GM12878 (cell line): ENCODE data around the gene LCN1. TPM values are rescaled to one million over a fixed set of nuclear protein-coding genes. Genes with fewer than 3 reads are reported as not detected.

Source experiments
- ATAC-seq: fragments of 200-7000 bp; cut with Tn5 transposase; 3 replicates; pipeline ENCODE4 v1.9.1; 2020; ENCODE audit warnings: mild to moderate bottlenecking, moderate library complexity
- BruUV-seq: library from RNA; stranded (reverse); fragments of 400-500 nt; replicated peaks from 2 replicates; lab custom pipeline; 2021; lab: Mats Ljungman, UMichigan
- CTCF ChIA-PET: fragments of 300-600 bp; sonication (Branson Sonifier 250); formaldehyde crosslinking; extraction: SDS; loops from one replicate; lab custom pipeline; 2021; ENCODE audit warnings: inconsistent platforms; lab: Yijun Ruan, JAX
- POLR2A ChIA-PET: fragments of 350-600 bp; formaldehyde crosslinking; extraction: SDS; loops from one replicate; lab custom pipeline; 2021; ENCODE audit warnings: inconsistent platforms; lab: Charles Lee
- RAD21 ChIA-PET: fragments of 300-600 bp; sonication (Branson Sonifier 250); formaldehyde crosslinking; loops from one replicate; lab custom pipeline; 2023; ENCODE audit warnings: antibody characterized with exemption; ENCODE audit not compliant: unreplicated experiment; lab: Charles Lee
- SMC1A ChIA-PET: fragments of 300-600 bp; sonication (Branson Sonifier 250); formaldehyde crosslinking; loops from one replicate; lab custom pipeline; 2023; ENCODE audit not compliant: unreplicated experiment, uncharacterized antibody; lab: Charles Lee
- DNase-seq: peaks from one replicate; pipeline ENCODE4 v3.0.0-alpha.2; 2011; ENCODE audit warnings: low read depth, low spot score
- FAIRE-seq: peaks from 3 replicates; lab custom pipeline; 2011; peaks lifted over from hg19 to GRCh38; lab: Jason Lieb, UNC
- H2AFZ ChIP-seq: 2 replicates; pipeline ENCODE4 v1.6.0; 2011; ENCODE audit warnings: low read depth, low read length, control low read depth; ENCODE audit not compliant: control insufficient read depth
- H3K27ac ChIP-seq: 2 replicates; pipeline ENCODE4 v1.5.1; 2011; ENCODE audit warnings: control low read depth; ENCODE audit not compliant: control insufficient read depth, insufficient read depth
- H3K27me3 ChIP-seq, 2 experiments: replicated peaks in 1 of 2; 2 replicates each; pipeline versions ENCODE4 v1.6.0 to v1.6.1; 2011; ENCODE audit warnings: low read length in 1 of 2; ENCODE audit not compliant: control insufficient read depth in 2 of 2, insufficient read depth in 2 of 2
- H3K36me3 ChIP-seq, 2 experiments: 2 replicates each; pipeline ENCODE4 v1.5.1; 2011; ENCODE audit warnings: low read length in 1 of 2; ENCODE audit not compliant: control insufficient read depth in 2 of 2, insufficient read depth in 2 of 2
- H3K4me1 ChIP-seq: 2 replicates; pipeline ENCODE4 v1.6.1; 2011; ENCODE audit warnings: mild to moderate bottlenecking, low read length, moderate library complexity, mixed read lengths; ENCODE audit not compliant: control insufficient read depth, insufficient read depth
- H3K4me2 ChIP-seq: 2 replicates; pipeline ENCODE4 v1.6.0; 2011; ENCODE audit warnings: control low read depth; ENCODE audit not compliant: control insufficient read depth, insufficient read depth
- H3K4me3 ChIP-seq: fragments of 200-600 bp; sonication (generic); 2 replicates; pipeline ENCODE4 v1.5.1; 2016
- H3K79me2 ChIP-seq: 2 replicates; pipeline ENCODE4 v1.6.0; 2011; ENCODE audit warnings: low read length; ENCODE audit not compliant: control insufficient read depth, insufficient read depth
- H3K9ac ChIP-seq: 2 replicates; pipeline ENCODE4 v1.8.0; 2011; ENCODE audit warnings: low read length, control low read depth, mixed read lengths; ENCODE audit not compliant: control insufficient read depth, insufficient read depth
- H3K9me3 ChIP-seq: replicated peaks from 3 replicates; pipeline ENCODE4 v1.5.1; 2011; ENCODE audit warnings: mild to moderate bottlenecking, low read length; ENCODE audit not compliant: control insufficient read depth, insufficient read depth
- H4K20me1 ChIP-seq: 2 replicates; pipeline ENCODE4 v1.6.0; 2011; ENCODE audit not compliant: control insufficient read depth, insufficient read depth
- ESRRA ChIP-seq: IDR thresholded peaks from 2 replicates; pipeline ENCODE4 v1.6.1; 2012; ENCODE audit warnings: mild to moderate bottlenecking, low read length, improper control_type of control experiment
- EZH2 ChIP-seq: IDR thresholded peaks from 2 replicates; pipeline ENCODE4 v1.6.1; 2012; ENCODE audit warnings: low read depth, mild to moderate bottlenecking, control low read depth, inconsistent platforms, low read length, borderline replicate concordance; ENCODE audit not compliant: control insufficient read depth
- HCFC1 ChIP-seq: fragments of 150-350 bp; IDR thresholded peaks from 2 replicates; pipeline ENCODE4 v1.6.1; 2014; ENCODE audit warnings: low read length
- IKZF2 ChIP-seq, 2 experiments: fragments of 450-650 bp; IDR thresholded peaks; 2 replicates each; pipeline ENCODE4 v1.6.1; 2017; ENCODE audit warnings: mild to moderate bottlenecking in 2 of 2, moderate library complexity in 2 of 2
- SPI1 ChIP-seq: IDR thresholded peaks from 2 replicates; pipeline ENCODE4 v1.6.1; 2011; ENCODE audit warnings: low read depth, mild to moderate bottlenecking, low read length, moderate library complexity, borderline replicate concordance; ENCODE audit not compliant: insufficient read depth
- SREBF2 ChIP-seq: IDR thresholded peaks from 2 replicates; pipeline ENCODE4 v1.6.1; 2012; ENCODE audit warnings: mild to moderate bottlenecking, low read length
- YY1 ChIP-seq: IDR thresholded peaks from 2 replicates; pipeline ENCODE4 v1.6.1; 2011; ENCODE audit warnings: low read depth, mild to moderate bottlenecking, low read length
- ZNF24 ChIP-seq: fragments of 450-650 bp; IDR thresholded peaks from 2 replicates; pipeline ENCODE4 v1.6.1; 2017; ENCODE audit warnings: antibody characterized with exemption, mild to moderate bottlenecking
- ZZZ3 ChIP-seq: IDR thresholded peaks from 2 replicates; pipeline ENCODE4 v1.6.1; 2011; ENCODE audit warnings: low read depth; ENCODE audit not compliant: control insufficient read depth, insufficient read length
- WGBS: methylation state at CpG from one replicate; pipeline ENCODE4 v1.1.6; 2016; ENCODE audit warnings: low lambda C conversion rate; ENCODE audit not compliant: insufficient replicate concordance, insufficient coverage; ENCODE audit errors: missing lambda C conversion rate; 5-methylcytosine and 5-hydroxymethylcytosine counted together
- in situ Hi-C: fragments of 300-500 bp; cut with MboI; formaldehyde crosslinking; loops from 9 replicates; pipeline ENCODE4 v1.14.3; 2018; ENCODE audit warnings: mixed read lengths
- intact Hi-C: fragments of 100-400 bp; cut with micrococcal nuclease; formaldehyde crosslinking; loops from one replicate; pipeline ENCODE4 v1.14.2; 2022; ENCODE audit not compliant: unreplicated experiment
- polyA plus RNA-seq, 11 experiments: library from polyadenylated mRNA; depleted of rRNA in 4 of 11; unstranded in 6 of 11; stranded (reverse) in 5 of 11; fragments of >200 nt; fragmentation: Nextera tagmentation in 4 of 11; fragmentation: Illumina TruSeq in 1 of 11; extraction: Ambion mirVana in 4 of 11; extraction: Trizol in 1 of 11; gene quantifications; 1 replicate in 1 of 11; 2 replicates in 10 of 11; pipeline versions ENCODE4 v1.2.1 to v1.2.3, GENCODE V29; 2011 to 2016; ENCODE audit warnings: inconsistent platforms in 2 of 11, missing spikeins in 2 of 11, low read depth in 1 of 11
- total RNA-seq, 4 experiments: library from RNA; depleted of rRNA in 3 of 4; stranded (reverse); fragments of >200 nt in 3 of 4; fragmentation: Illumina TruSeq in 1 of 4; extraction: Trizol in 1 of 4; gene quantifications; 2 replicates each; pipeline versions ENCODE4 v1.2.1 to v1.2.3, GENCODE V29; 2013 to 2021
- TF ChIP-seq, protein P1 (sequence below): fragments of 450-650 bp; IDR thresholded peaks from 2 replicates; pipeline ENCODE4 v1.6.1; 2016; ENCODE audit warnings: mild to moderate bottlenecking, moderate library complexity, borderline replicate concordance
- TF ChIP-seq, protein P2 (sequence below): IDR thresholded peaks from 2 replicates; pipeline ENCODE4 v1.6.1; 2011; ENCODE audit warnings: mild to moderate bottlenecking, low read depth, low read length, moderate library complexity; ENCODE audit not compliant: insufficient replicate concordance

LCN1 gene
- total and polyA plus RNA-seq, 10 of the 15 experiments (the other 5 are each of a cell fraction or from before 2014, with no cell fraction given), result not detected

DNA sequence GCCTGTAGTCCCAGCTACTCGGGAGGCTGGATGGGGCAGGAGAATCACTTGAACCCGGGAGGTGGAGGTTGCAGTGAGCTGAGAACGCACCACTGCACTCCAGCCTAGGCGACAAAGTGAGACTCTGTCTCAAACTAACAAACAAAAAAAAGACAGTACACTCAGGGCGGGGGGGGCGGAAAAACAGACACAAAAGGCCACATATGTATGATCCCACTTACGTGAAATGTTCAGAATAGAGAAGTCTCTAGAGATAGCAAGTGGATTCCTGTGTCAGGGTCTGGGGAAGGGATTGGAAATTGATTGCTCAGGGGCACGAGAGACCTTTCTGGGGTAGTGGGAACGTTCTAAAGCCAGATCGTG, 9.0 kb upstream of the LCN1 start:
- no peaks in the 10 kb centered on the region for H3K79me2 ChIP-seq
- ChIA-PET POLR2A (no interaction called here), RAD21 (no interaction called here), SMC1A (no interaction called here), CTCF (no interaction called here)
- H3K36me3 ChIP-seq, result no peaks in the 10 kb centered on the region
- H2AFZ ChIP-seq, result no peak overlapping the region
- no peak for TF ChIP-seq SPI1
- TF ChIP-seq ZNF24, result no peak
- TF ChIP-seq, protein P1, sequence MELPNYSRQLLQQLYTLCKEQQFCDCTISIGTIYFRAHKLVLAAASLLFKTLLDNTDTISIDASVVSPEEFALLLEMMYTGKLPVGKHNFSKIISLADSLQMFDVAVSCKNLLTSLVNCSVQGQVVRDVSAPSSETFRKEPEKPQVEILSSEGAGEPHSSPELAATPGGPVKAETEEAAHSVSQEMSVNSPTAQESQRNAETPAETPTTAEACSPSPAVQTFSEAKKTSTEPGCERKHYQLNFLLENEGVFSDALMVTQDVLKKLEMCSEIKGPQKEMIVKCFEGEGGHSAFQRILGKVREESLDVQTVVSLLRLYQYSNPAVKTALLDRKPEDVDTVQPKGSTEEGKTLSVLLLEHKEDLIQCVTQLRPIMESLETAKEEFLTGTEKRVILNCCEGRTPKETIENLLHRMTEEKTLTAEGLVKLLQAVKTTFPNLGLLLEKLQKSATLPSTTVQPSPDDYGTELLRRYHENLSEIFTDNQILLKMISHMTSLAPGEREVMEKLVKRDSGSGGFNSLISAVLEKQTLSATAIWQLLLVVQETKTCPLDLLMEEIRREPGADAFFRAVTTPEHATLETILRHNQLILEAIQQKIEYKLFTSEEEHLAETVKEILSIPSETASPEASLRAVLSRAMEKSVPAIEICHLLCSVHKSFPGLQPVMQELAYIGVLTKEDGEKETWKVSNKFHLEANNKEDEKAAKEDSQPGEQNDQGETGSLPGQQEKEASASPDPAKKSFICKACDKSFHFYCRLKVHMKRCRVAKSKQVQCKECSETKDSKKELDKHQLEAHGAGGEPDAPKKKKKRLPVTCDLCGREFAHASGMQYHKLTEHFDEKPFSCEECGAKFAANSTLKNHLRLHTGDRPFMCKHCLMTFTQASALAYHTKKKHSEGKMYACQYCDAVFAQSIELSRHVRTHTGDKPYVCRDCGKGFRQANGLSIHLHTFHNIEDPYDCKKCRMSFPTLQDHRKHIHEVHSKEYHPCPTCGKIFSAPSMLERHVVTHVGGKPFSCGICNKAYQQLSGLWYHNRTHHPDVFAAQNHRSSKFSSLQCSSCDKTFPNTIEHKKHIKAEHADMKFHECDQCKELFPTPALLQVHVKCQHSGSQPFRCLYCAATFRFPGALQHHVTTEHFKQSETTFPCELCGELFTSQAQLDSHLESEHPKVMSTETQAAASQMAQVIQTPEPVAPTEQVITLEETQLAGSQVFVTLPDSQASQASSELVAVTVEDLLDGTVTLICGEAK, result no peak
- no peak for TF ChIP-seq EZH2
- no peak for TF ChIP-seq ESRRA
- TF ChIP-seq SREBF2, result no peak
- TF ChIP-seq YY1, result no peak
- no peak for TF ChIP-seq IKZF2 (IDR thresholded peaks at IDR 0.05)
- TF ChIP-seq, protein P2, sequence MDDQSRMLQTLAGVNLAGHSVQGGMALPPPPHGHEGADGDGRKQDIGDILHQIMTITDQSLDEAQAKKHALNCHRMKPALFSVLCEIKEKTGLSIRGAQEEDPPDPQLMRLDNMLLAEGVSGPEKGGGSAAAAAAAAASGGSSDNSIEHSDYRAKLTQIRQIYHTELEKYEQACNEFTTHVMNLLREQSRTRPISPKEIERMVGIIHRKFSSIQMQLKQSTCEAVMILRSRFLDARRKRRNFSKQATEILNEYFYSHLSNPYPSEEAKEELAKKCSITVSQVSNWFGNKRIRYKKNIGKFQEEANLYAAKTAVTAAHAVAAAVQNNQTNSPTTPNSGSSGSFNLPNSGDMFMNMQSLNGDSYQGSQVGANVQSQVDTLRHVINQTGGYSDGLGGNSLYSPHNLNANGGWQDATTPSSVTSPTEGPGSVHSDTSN, result no peak
- no peak for TF ChIP-seq ZZZ3
- TF ChIP-seq HCFC1, result no peak
- no peaks in the 10 kb centered on the region for H4K20me1 ChIP-seq
- no peak overlapping the region for H3K4me3 ChIP-seq
- BruUV-seq, result no TSS peak
- H3K4me1 ChIP-seq, result no peaks in the 10 kb centered on the region
- ATAC-seq (no peak), DNase-seq (no peak), FAIRE-seq (no peak)
- H3K4me2 ChIP-seq, result no peak overlapping the region
- no peak overlapping the region for H3K9ac ChIP-seq
- H3K27me3 ChIP-seq, result no peaks in the 10 kb centered on the region; a peak in 1 of 4 replicates
- no peak overlapping the region for H3K27ac ChIP-seq
- in situ Hi-C loops, result no loop called here
- H3K9me3 ChIP-seq, result no peaks in the 10 kb centered on the region; the same call in 2 of the 3 replicates
- 40% methylated on average over 10 of the region's 10 CpGs for WGBS
- intact Hi-C loops, result no loop called here
